ENCODE results near the gene ASCL3. TPM values are rescaled to one million over a fixed set of nuclear protein-coding genes. Genes with fewer than 3 reads are reported as not detected.
"Not testable (repeated sequence)": the region's sequence is repeated elsewhere in the genome, so short reads cannot be mapped to it uniquely, and the experiment has no call there.

ASCL3 gene
- polyA plus RNA-seq, 1 experiment = not detected

- no peak overlapping the region for H3K27ac ChIP-seq (ENCODE audit: low read depth, low read length)
- ChIA-PET CTCF (interaction anchor here (0.9 to 2.8 kb wide), 4 partner anchors 11 to 189 kb away, joined by 3 to 22 read pairs (median 6); no protein-coding TSS in a partner anchor), POLR2A (interaction anchor here (0.6 kb wide), 1 partner anchor 34 kb away, joined by 4 read pairs; no protein-coding TSS in a partner anchor)
- no peak for DNase-seq (ENCODE audit: low read depth, low spot score)
- TF ChIP-seq, protein P1, sequence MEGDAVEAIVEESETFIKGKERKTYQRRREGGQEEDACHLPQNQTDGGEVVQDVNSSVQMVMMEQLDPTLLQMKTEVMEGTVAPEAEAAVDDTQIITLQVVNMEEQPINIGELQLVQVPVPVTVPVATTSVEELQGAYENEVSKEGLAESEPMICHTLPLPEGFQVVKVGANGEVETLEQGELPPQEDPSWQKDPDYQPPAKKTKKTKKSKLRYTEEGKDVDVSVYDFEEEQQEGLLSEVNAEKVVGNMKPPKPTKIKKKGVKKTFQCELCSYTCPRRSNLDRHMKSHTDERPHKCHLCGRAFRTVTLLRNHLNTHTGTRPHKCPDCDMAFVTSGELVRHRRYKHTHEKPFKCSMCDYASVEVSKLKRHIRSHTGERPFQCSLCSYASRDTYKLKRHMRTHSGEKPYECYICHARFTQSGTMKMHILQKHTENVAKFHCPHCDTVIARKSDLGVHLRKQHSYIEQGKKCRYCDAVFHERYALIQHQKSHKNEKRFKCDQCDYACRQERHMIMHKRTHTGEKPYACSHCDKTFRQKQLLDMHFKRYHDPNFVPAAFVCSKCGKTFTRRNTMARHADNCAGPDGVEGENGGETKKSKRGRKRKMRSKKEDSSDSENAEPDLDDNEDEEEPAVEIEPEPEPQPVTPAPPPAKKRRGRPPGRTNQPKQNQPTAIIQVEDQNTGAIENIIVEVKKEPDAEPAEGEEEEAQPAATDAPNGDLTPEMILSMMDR (IDR thresholded peaks at IDR 0.05; ENCODE audit: low read depth, low read length) = no peak
- no peak overlapping the region for H3K4me3 ChIP-seq (ENCODE audit: low read depth, low read length)
- H3K27me3 ChIP-seq (ENCODE audit: control insufficient read depth, insufficient read depth, low read length) = no peaks in the 10 kb centered on the region
- H3K9me3 ChIP-seq (ENCODE audit: control insufficient read depth, insufficient read depth, low read length) = no peaks in the 10 kb centered on the region
Observed at GRCh38 chr11:8948886-8949285, 6.1 kb upstream of the ASCL3 start.

DNA sequence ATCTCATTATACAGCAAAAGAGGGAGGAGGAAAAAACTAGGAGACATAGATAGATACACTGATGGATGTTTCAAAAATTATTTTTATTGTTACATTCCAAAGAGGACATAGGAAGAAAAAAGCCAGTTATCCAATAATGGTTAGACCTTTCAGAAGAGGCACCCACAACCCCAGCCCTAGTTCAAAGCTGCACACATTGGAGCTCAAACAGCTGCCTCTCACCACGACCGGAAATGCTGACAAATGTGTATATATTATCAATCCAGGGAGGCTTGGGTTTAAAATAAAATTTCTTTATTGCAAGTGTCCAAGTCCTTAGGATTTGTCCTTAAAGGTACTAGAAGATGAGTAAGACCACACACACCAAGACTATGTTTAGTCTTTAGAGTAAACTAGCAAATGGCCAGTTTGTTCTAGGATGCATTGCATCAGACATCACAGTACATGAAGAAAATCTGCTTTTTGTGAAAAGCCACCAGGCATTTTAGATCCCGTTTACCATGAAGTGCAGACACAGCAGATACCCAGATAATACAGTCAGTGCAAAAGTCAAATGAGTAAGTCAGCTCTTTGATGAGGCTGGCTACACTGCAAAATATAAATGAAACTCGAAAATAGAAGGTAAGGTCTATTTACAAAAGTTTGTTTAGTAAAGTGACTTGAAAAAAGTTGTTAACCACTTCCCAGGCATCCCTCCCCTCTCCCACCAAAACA, 4.6 kb upstream of the ASCL3 start:
- ChIA-PET POLR2A (no interaction called here), CTCF (interaction anchor here (0.7 to 2.8 kb wide), 3 partner anchors 13 to 190 kb away, joined by 3 to 22 read pairs (median 6); no protein-coding TSS in a partner anchor)
- Histone ChIP-seq H3K27me3 (ENCODE audit: control insufficient read depth, insufficient read depth, low read length) (no peaks in the 10 kb centered on the region), H3K9me3 (ENCODE audit: control insufficient read depth, insufficient read depth, low read length) (no peaks in the 10 kb centered on the region), H3K27ac (ENCODE audit: low read depth, low read length) (peak overlapping the region; percentile 25), H3K4me3 (ENCODE audit: low read depth, low read length) (no peak overlapping the region)
- DNase-seq (ENCODE audit: low read depth, low spot score) = no peak
- TF ChIP-seq, protein P1 (IDR thresholded peaks at IDR 0.05; ENCODE audit: low read depth, low read length) = no peak

GRCh38 chr11:8941341-8942103, 1.3 kb downstream of the ASCL3 start:
- DNase-seq (ENCODE audit: low read depth, low spot score) = no peak
- Histone ChIP-seq H3K27me3 (ENCODE audit: control insufficient read depth, insufficient read depth, low read length) (no peaks in the 10 kb centered on the region), H3K9me3 (ENCODE audit: control insufficient read depth, insufficient read depth, low read length) (no peaks in the 10 kb centered on the region), H3K4me3 (ENCODE audit: low read depth, low read length) (no peak overlapping the region), H3K27ac (ENCODE audit: low read depth, low read length) (no peak overlapping the region)
- POLR2A ChIA-PET = no interaction called here
- CTCF ChIA-PET = interaction anchor here (0.5 to 1.7 kb wide), 4 partner anchors 8 to 196 kb away, joined by 3 to 5 read pairs (median 4); no protein-coding TSS in a partner anchor
- TF ChIP-seq, protein P1 (IDR thresholded peaks at IDR 0.05; ENCODE audit: low read depth, low read length) = no peak

DNA sequence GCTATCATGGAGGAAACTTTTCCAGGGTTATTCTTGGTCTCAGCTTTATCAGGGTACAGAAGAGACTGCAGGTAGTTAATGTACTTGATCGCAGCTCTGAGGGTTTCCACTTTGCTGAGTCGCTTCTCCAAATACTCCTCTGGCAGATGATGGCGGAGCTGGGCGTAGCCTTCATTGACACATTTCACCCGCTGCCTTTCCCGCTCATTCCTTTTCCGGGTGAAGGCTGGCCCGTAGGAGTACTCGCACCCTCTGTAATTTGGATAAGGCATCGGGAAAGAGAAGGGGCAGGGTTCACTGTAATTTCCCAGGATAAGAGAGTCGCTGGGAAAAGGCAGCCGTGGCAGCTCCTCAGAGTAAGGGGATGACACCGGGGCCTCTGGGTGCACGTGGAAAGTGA, 5.2 kb downstream of the ASCL3 start:
- POLR2A ChIA-PET = no interaction called here
- Histone ChIP-seq H3K4me3 (ENCODE audit: low read depth, low read length) (no peak overlapping the region), H3K27me3 (ENCODE audit: control insufficient read depth, insufficient read depth, low read length) (no peaks in the 10 kb centered on the region), H3K9me3 (ENCODE audit: control insufficient read depth, insufficient read depth, low read length) (no peaks in the 10 kb centered on the region), H3K27ac (ENCODE audit: low read depth, low read length) (no peak overlapping the region)
- CTCF ChIA-PET = no interaction called here
- TF ChIP-seq, protein P1 (IDR thresholded peaks at IDR 0.05; ENCODE audit: low read depth, low read length) = no peak
- no peak for DNase-seq (ENCODE audit: low read depth, low spot score)

- POLR2A ChIA-PET = interaction anchor here (0.7 kb wide), 1 partner anchor 28 kb away, joined by 3 read pairs; no protein-coding TSS in a partner anchor
- CTCF ChIA-PET = no interaction called here
Observed at GRCh38 chr11:8937159-8937558, 5.7 kb downstream of the ASCL3 start.

GRCh38 chr11:8935789-8936188, 7.0 kb downstream of the ASCL3 start:
- H3K27me3 ChIP-seq (ENCODE audit: control insufficient read depth, insufficient read depth, low read length); POLR2A ChIA-PET; H3K9me3 ChIP-seq (ENCODE audit: control insufficient read depth, insufficient read depth, low read length); H3K27ac ChIP-seq (ENCODE audit: low read depth, low read length); DNase-seq (ENCODE audit: low read depth, low spot score); H3K4me3 ChIP-seq (ENCODE audit: low read depth, low read length): not testable (repeated sequence)
- CTCF ChIA-PET = interaction anchor here (1.3 kb wide), 1 partner anchor 24 kb away, joined by 3 read pairs; no protein-coding TSS in a partner anchor

More at GRCh38 chr11:8937159-8937558, 5.7 kb downstream of the ASCL3 start:
- no peaks in the 10 kb centered on the region for H3K27me3 ChIP-seq (ENCODE audit: control insufficient read depth, insufficient read depth, low read length)
- no peak overlapping the region for H3K27ac ChIP-seq (ENCODE audit: low read depth, low read length)
- TF ChIP-seq, protein P1 (IDR thresholded peaks at IDR 0.05; ENCODE audit: low read depth, low read length) = no peak
- no peaks in the 10 kb centered on the region for H3K9me3 ChIP-seq (ENCODE audit: control insufficient read depth, insufficient read depth, low read length)
- H3K4me3 ChIP-seq (ENCODE audit: low read depth, low read length) = no peak overlapping the region
- DNase-seq (ENCODE audit: low read depth, low spot score) = no peak

Data from AG04450 (cell line).